HG03045 (cell line): Measurements from ENCODE around the gene RAB11FIP4.
"Not testable (repeated sequence)": the region's sequence is repeated elsewhere in the genome, so short reads cannot be mapped to it uniquely, and the experiment has no call there.

Experiments used
- ATAC-seq: cut with Tn5 transposase; IDR thresholded peaks from one replicate; pipeline ENCODE4 v1.9.1; 2021; ENCODE audit warnings: mild to moderate bottlenecking, moderate library complexity; ENCODE audit not compliant: unreplicated experiment

RAB11FIP4 gene

GRCh38 chr17:31391496-31391949 is at the start of gene RAB11FIP4:
TSS of gene RAB11FIP4 (plus strand) at chr17:31391675. CDS start at chr17:31391853, 178 bp downstream.
- no peak for ATAC-seq

GRCh38 chr17:31345191-31345747 is 46.2 kb upstream of the RAB11FIP4 start:
- not testable (repeated sequence) for ATAC-seq

- ATAC-seq = no peak
Measured at GRCh38 chr17:31349454-31349853, 42.0 kb upstream of the RAB11FIP4 start.

GRCh38 chr17:31355935-31356334 is 35.5 kb upstream of the RAB11FIP4 start:
- ATAC-seq = no peak

- ATAC-seq = no peak
Measured at GRCh38 chr17:31357091-31357490, 34.4 kb upstream of the RAB11FIP4 start.

- ATAC-seq = no peak
Measured at GRCh38 chr17:31357839-31358394, 33.6 kb upstream of the RAB11FIP4 start.

GRCh38 chr17:31364012-31364411 is 27.5 kb upstream of the RAB11FIP4 start:
- no peak for ATAC-seq

GRCh38 chr17:31366088-31366487 is 25.4 kb upstream of the RAB11FIP4 start:
- ATAC-seq = no peak

GRCh38 chr17:31369266-31369665 is 22.2 kb upstream of the RAB11FIP4 start:
- no peak for ATAC-seq

- ATAC-seq = no peak
Measured at GRCh38 chr17:31371511-31372097, 19.9 kb upstream of the RAB11FIP4 start.

- no peak for ATAC-seq
Measured at GRCh38 chr17:31373150-31374093, 18.1 kb upstream of the RAB11FIP4 start.

- no peak for ATAC-seq
Measured at GRCh38 chr17:31374094-31374447, 17.4 kb upstream of the RAB11FIP4 start.

GRCh38 chr17:31374503-31374902 is 17.0 kb upstream of the RAB11FIP4 start:
- ATAC-seq = no peak

- ATAC-seq = no peak
Measured at GRCh38 chr17:31378638-31379037, 12.8 kb upstream of the RAB11FIP4 start.

- ATAC-seq = no peak
Measured at GRCh38 chr17:31379597-31380205, 11.8 kb upstream of the RAB11FIP4 start.

- ATAC-seq = no peak
Measured at GRCh38 chr17:31381165-31381668, 10.3 kb upstream of the RAB11FIP4 start.

- ATAC-seq = not testable (repeated sequence)
Measured at GRCh38 chr17:31382668-31383275, 8.7 kb upstream of the RAB11FIP4 start.

- ATAC-seq = not testable (repeated sequence)
Measured at GRCh38 chr17:31383488-31383887, 8.0 kb upstream of the RAB11FIP4 start.

- no peak for ATAC-seq
Measured at GRCh38 chr17:31385428-31386285, 5.8 kb upstream of the RAB11FIP4 start.
